PC-9 (cell line): ENCODE results near the gene ITSN1. TPM values are rescaled to one million over a fixed set of nuclear protein-coding genes. Genes with fewer than 3 reads are reported as not detected.

Experiments used
- BruUV-seq: library from RNA; stranded (reverse); fragments of 400-500 nt; replicated peaks from 2 replicates; lab custom pipeline; 2021; lab: Mats Ljungman, UMichigan
- CTCF ChIA-PET: fragments of 300-600 bp; sonication (Branson Sonifier 250); formaldehyde crosslinking; loops from one replicate; lab custom pipeline; 2022; ENCODE audit warnings: antibody characterized with exemption; lab: Charles Lee
- POLR2A ChIA-PET: fragments of 300-600 bp; sonication (Branson Sonifier 250); formaldehyde crosslinking; loops from one replicate; lab custom pipeline; 2022; ENCODE audit warnings: antibody characterized with exemption; ENCODE audit not compliant: unreplicated experiment; lab: Charles Lee
- DNase-seq, 2 experiments: peaks; one replicate each; pipeline versions ENCODE4 v3.0.0 to v3.0.0-alpha.2; 2015 to 2022; ENCODE audit warnings: mixed read lengths in 1 of 2
- H2AFZ ChIP-seq: fragments of 200-600 bp; sonication (generic); 2 replicates; pipeline ENCODE4 v1.8.1; 2017; ENCODE audit warnings: antibody characterized with exemption
- H3F3A ChIP-seq: fragments of 200-600 bp; sonication (generic); 2 replicates; pipeline ENCODE4 v1.8.1; 2017; ENCODE audit warnings: antibody characterized with exemption, mild to moderate bottlenecking, low read depth; ENCODE audit not compliant: insufficient read depth
- H3K27ac ChIP-seq: fragments of 200-600 bp; sonication (generic); 2 replicates; pipeline ENCODE4 v1.6.1; 2016; ENCODE audit warnings: mixed run types
- H3K27me3 ChIP-seq: fragments of 200-600 bp; sonication (generic); 2 replicates; pipeline ENCODE4 v1.6.1; 2016; ENCODE audit warnings: low read depth, mixed run types; ENCODE audit not compliant: insufficient read depth
- H3K36me3 ChIP-seq: fragments of 200-600 bp; sonication (generic); 2 replicates; pipeline ENCODE4 v1.6.1; 2016; ENCODE audit warnings: low read depth, mixed run types
- H3K4me1 ChIP-seq: fragments of 200-600 bp; sonication (generic); replicated peaks from 2 replicates; pipeline ENCODE4 v1.6.1; 2016; ENCODE audit warnings: mixed run types; ENCODE audit not compliant: insufficient read depth
- H3K4me2 ChIP-seq: fragments of 200-600 bp; sonication (generic); 2 replicates; pipeline ENCODE4 v1.6.1; 2017; ENCODE audit warnings: mixed run types
- H3K4me3 ChIP-seq: fragments of 200-600 bp; sonication (generic); 2 replicates; pipeline ENCODE4 v1.6.1; 2016; ENCODE audit warnings: mixed run types
- H3K79me2 ChIP-seq: fragments of 200-600 bp; sonication (generic); 2 replicates; pipeline ENCODE4 v1.6.1; 2017; ENCODE audit warnings: low read depth, mixed run types
- H3K9me2 ChIP-seq: fragments of 200-600 bp; sonication (generic); 2 replicates; pipeline ENCODE4 v1.8.1; 2017; ENCODE audit warnings: mild to moderate bottlenecking; ENCODE audit not compliant: insufficient read depth
- H3K9me3 ChIP-seq: fragments of 200-600 bp; sonication (generic); 2 replicates; pipeline ENCODE4 v1.8.1; 2016; ENCODE audit warnings: low read depth; ENCODE audit not compliant: insufficient read depth
- H4K20me1 ChIP-seq: fragments of 200-600 bp; sonication (generic); 2 replicates; pipeline ENCODE4 v1.8.1; 2017; ENCODE audit not compliant: insufficient read depth
- EZH2 ChIP-seq: fragments of 200-600 bp; sonication (generic); IDR thresholded peaks from 2 replicates; pipeline ENCODE4 v1.8.0; 2017; ENCODE audit warnings: antibody characterized with exemption, low read depth
- intact Hi-C: fragments of 100-400 bp; cut with micrococcal nuclease; formaldehyde crosslinking; loops from one replicate; pipeline ENCODE4 v1.10.0; 2022; ENCODE audit not compliant: unreplicated experiment
- total RNA-seq: library from RNA; stranded (reverse); gene quantifications from 2 replicates; pipeline ENCODE4 v1.2.3, GENCODE V29; 2021
- TF ChIP-seq, protein P1 (sequence below): fragments of 200-600 bp; sonication (generic); conservative IDR thresholded peaks from 2 replicates; pipeline ENCODE4 v1.6.1; 2017; ENCODE audit warnings: mixed run types, antibody characterized with exemption, mild to moderate bottlenecking, moderate library complexity

ITSN1 gene
- total RNA-seq, 1 experiment from 2014 or later = 46.3 TPM

DNA sequence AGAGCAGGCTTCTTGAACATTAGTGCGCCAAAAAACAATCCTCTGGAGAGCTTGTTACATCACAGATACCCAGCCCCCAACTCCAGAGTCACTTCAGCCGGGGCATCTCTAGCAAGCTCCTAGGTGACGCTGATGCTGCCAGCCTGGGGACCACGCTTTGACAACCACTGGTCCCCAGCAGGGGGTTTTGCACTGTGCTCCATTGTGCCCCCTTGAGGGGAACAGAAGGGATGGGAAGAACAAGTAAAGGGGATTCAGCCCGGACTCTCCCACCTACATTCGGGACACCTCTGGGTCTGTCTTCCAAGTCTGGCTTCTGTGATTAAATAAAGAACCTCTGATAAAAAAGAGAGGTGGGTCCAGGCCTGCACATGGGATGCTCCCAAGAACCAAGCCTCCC is 212.9 kb downstream of the ITSN1 start:
- no peak overlapping the region for H3K4me2 ChIP-seq
- H3K4me3 ChIP-seq = no peak overlapping the region
- H3K27me3 ChIP-seq = no peaks in the 10 kb centered on the region
- no peak for TF ChIP-seq EZH2
- TF ChIP-seq, protein P1, sequence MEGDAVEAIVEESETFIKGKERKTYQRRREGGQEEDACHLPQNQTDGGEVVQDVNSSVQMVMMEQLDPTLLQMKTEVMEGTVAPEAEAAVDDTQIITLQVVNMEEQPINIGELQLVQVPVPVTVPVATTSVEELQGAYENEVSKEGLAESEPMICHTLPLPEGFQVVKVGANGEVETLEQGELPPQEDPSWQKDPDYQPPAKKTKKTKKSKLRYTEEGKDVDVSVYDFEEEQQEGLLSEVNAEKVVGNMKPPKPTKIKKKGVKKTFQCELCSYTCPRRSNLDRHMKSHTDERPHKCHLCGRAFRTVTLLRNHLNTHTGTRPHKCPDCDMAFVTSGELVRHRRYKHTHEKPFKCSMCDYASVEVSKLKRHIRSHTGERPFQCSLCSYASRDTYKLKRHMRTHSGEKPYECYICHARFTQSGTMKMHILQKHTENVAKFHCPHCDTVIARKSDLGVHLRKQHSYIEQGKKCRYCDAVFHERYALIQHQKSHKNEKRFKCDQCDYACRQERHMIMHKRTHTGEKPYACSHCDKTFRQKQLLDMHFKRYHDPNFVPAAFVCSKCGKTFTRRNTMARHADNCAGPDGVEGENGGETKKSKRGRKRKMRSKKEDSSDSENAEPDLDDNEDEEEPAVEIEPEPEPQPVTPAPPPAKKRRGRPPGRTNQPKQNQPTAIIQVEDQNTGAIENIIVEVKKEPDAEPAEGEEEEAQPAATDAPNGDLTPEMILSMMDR = no peak
- H3K36me3 ChIP-seq = no peaks in the 10 kb centered on the region
- H3K9me3 ChIP-seq = no peaks in the 10 kb centered on the region
- intact Hi-C loops = no loop called here
- no peaks in the 10 kb centered on the region for H3K79me2 ChIP-seq
- no peaks in the 10 kb centered on the region for H3K9me2 ChIP-seq
- H3K4me1 ChIP-seq = peaks cover 14% of the 10 kb centered on the region
- ChIA-PET CTCF (interaction anchor here (0.6 kb wide), 1 partner anchor 12 kb away, joined by 8 read pairs; no protein-coding TSS in a partner anchor), POLR2A (no interaction called here)
- DNase-seq = no peak
- H2AFZ ChIP-seq = no peak overlapping the region
- H4K20me1 ChIP-seq = no peaks in the 10 kb centered on the region
- BruUV-seq = no TSS peak
- H3F3A ChIP-seq = peaks cover 5% of the 10 kb centered on the region; the same call in 1 of the 2 replicates
- H3K27ac ChIP-seq = no peak overlapping the region

DNA sequence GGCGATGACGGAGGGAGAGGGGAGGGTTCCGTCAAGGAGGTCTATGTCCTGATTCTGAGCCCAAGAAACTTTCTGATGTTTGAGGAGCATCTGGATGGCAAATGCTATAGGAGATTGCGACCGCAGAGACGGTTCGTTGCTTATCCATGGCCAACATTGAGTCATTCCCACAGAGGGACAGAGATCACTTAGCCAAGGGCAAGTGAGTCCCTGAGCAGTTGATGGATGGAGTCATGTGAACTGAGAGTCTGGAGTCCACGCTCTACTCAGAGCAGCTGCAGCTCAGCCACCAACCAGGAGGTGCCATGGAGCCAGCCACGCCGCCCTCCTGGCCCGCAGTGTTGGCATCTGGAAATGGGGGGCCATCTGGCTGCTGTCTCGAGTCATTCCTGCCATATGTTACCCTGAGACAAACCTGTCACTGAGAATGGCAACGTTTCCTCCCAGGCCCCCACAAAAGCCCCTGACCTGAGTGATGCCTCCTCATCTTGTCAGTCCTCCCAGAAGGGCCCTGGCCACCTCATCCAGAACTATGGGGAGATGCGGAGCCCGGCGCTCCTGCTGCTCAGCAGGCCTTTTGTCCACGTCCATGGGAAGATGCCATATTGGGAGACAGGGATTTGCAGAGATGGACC is 214.7 kb downstream of the ITSN1 start:
- no peaks in the 10 kb centered on the region for H3K36me3 ChIP-seq
- BruUV-seq = no TSS peak
- no peaks in the 10 kb centered on the region for H4K20me1 ChIP-seq
- no peak overlapping the region for H3K27ac ChIP-seq
- H3F3A ChIP-seq = peaks cover 5% of the 10 kb centered on the region; the same call in 1 of the 2 replicates
- H3K79me2 ChIP-seq = no peaks in the 10 kb centered on the region
- intact Hi-C loops = no loop called here
- POLR2A ChIA-PET = no interaction called here
- no peaks in the 10 kb centered on the region for H3K27me3 ChIP-seq
- H3K9me3 ChIP-seq = no peaks in the 10 kb centered on the region
- H3K9me2 ChIP-seq = no peaks in the 10 kb centered on the region
- no peak overlapping the region for H3K4me3 ChIP-seq
- no peak overlapping the region for H3K4me2 ChIP-seq
- H2AFZ ChIP-seq = no peak overlapping the region
- CTCF ChIA-PET = no interaction called here
- TF ChIP-seq, protein P1 = no peak
- no peak for TF ChIP-seq EZH2
- H3K4me1 ChIP-seq = peaks cover 14% of the 10 kb centered on the region
- DNase-seq = no peak

DNA sequence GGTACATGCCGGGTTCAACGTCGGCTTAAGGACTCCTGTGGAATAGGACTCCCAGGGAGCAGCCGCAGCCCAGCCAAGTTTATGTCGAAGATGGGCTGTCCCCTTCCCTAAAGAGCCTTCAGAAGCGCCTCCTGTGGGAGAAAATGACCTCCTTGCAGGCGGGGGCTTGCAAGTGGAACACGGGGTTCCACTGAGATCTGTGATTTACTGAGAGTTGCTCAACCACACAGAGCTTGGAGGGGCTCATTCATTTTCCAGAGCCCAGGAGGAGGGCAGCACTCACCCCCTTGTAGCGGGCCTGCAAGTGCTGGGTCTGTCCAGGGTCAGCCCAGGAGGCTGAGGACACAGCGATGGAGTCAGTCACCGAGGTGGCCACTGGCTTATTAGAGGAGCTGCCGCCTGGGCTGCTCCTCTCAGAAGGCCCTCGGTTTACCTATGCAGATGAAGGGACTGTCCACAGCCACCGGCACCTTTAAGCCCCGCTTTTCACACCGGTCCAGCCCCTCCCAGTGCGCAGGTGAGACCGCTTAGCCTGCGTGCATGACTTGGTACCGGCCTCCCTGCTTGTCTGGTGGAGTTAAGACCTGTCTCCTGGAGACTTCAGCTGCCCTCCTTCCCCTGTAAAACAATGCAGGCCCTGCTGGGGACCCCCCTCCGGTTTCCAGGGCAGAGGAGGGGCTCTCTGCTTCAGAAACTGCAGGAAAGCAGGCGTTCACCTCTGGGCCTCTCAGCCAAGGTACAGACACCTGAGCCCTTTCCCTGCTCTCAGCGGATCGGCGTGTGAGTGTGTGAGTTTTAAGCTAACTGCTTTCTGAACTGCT is 215.8 kb downstream of the ITSN1 start:
- no peaks in the 10 kb centered on the region for H3K27me3 ChIP-seq
- no peak overlapping the region for H2AFZ ChIP-seq
- no peaks in the 10 kb centered on the region for H4K20me1 ChIP-seq
- intact Hi-C loops = no loop called here
- ChIA-PET CTCF (no interaction called here), POLR2A (no interaction called here)
- no peak overlapping the region for H3K4me3 ChIP-seq
- H3K9me3 ChIP-seq = no peaks in the 10 kb centered on the region
- no peaks in the 10 kb centered on the region for H3K9me2 ChIP-seq
- no peak for DNase-seq
- no peaks in the 10 kb centered on the region for H3K36me3 ChIP-seq
- H3K4me1 ChIP-seq = peaks cover 14% of the 10 kb centered on the region
- no TSS peak for BruUV-seq
- H3K4me2 ChIP-seq = no peak overlapping the region
- H3K79me2 ChIP-seq = no peaks in the 10 kb centered on the region
- no peak overlapping the region for H3K27ac ChIP-seq
- TF ChIP-seq, protein P1 = no peak
- TF ChIP-seq EZH2 = no peak
- H3F3A ChIP-seq = peaks cover 5% of the 10 kb centered on the region; the same call in 1 of the 2 replicates
